HCT116 (cell line): Measurements from ENCODE around the gene RIPK4. TPM values are rescaled to one million over a fixed set of nuclear protein-coding genes. Genes with fewer than 3 reads are reported as not detected.

Source experiments
- ATAC-seq: fragments of 200-7000 bp; cut with Tn5 transposase; 2 replicates; pipeline ENCODE4 v1.9.1; 2020; ENCODE audit warnings: mild to moderate bottlenecking, moderate library complexity
- BruUV-seq: library from RNA; stranded (reverse); fragments of 400-500 nt; replicated peaks from 2 replicates; lab custom pipeline; 2021; lab: Mats Ljungman, UMichigan
- CTCF ChIA-PET: fragments of 300-600 bp; sonication (Branson Sonifier 250); formaldehyde crosslinking; loops from one replicate; lab custom pipeline; 2021; ENCODE audit warnings: antibody characterized with exemption; lab: Charles Lee
- POLR2A ChIA-PET: fragments of 300-600, 350-600 bp; sonication (Branson Sonifier 250); formaldehyde crosslinking; loops from one replicate; lab custom pipeline; 2021; ENCODE audit warnings: antibody characterized with exemption; lab: Charles Lee
- RAD21 ChIA-PET, 2 experiments: fragments of 300-600 bp; sonication (Branson Sonifier 250); formaldehyde crosslinking; loops; one replicate each; lab custom pipeline; 2023; ENCODE audit warnings: low total read pairs in 2 of 2; ENCODE audit not compliant: uncharacterized antibody in 2 of 2, unreplicated experiment in 2 of 2, low non-redundant PET in 1 of 2; lab: Charles Lee
- DNase-seq: peaks from one replicate; pipeline ENCODE4 v3.0.0-alpha.2; 2010; ENCODE audit warnings: low read depth, low spot score
- H2AFZ ChIP-seq: fragments of 200-600 bp; shearing (Covaris generic), sonication (generic); 2 replicates; pipeline ENCODE4 v1.6.1; 2017; ENCODE audit warnings: low read depth, mixed run types, mixed read lengths, antibody characterized with exemption, low read length; ENCODE audit not compliant: poor library complexity, severe bottlenecking
- H3K27ac ChIP-seq: 2 replicates; pipeline ENCODE4 v1.5.1; 2012; ENCODE audit warnings: low read depth, low read length
- H3K27me3 ChIP-seq: fragments of 200-600 bp; sonication (generic); 2 replicates; pipeline ENCODE4 v1.6.1; 2016; ENCODE audit warnings: mixed run types, low read length, mixed read lengths; ENCODE audit not compliant: insufficient read depth
- H3K36me3 ChIP-seq, 2 experiments: fragments of 200-500 bp in 1 of 2; fragments of 200-600 bp in 1 of 2; sonication (Bioruptor generic) in 1 of 2; sonication (generic) in 1 of 2; 2 replicates each; pipeline versions ENCODE4 v1.5.1 to v1.6.1; 2014 to 2016; ENCODE audit warnings: low read length in 2 of 2, inconsistent platforms in 1 of 2, mixed read lengths in 1 of 2, mixed run types in 1 of 2; ENCODE audit not compliant: insufficient read depth in 2 of 2, control insufficient read depth in 1 of 2
- H3K4me1 ChIP-seq, 2 experiments: fragments of 200-600 bp in 1 of 2; sonication (generic) in 1 of 2; 2 replicates each; pipeline versions ENCODE4 v1.5.1 to v1.6.1; 2012 to 2017; ENCODE audit warnings: low read length in 2 of 2, inconsistent platforms in 1 of 2, mild to moderate bottlenecking in 1 of 2, mixed read lengths in 1 of 2, mixed run types in 1 of 2, moderate library complexity in 1 of 2; ENCODE audit not compliant: insufficient read depth in 2 of 2, control insufficient read depth in 1 of 2
- H3K4me2 ChIP-seq: fragments of 200-600 bp; sonication (generic); 2 replicates; pipeline ENCODE4 v1.6.1; 2017; ENCODE audit warnings: mixed run types, low read length, mixed read lengths
- H3K4me3 ChIP-seq, 2 experiments: fragments of 200-600 bp in 1 of 2; sonication (generic) in 1 of 2; replicated peaks in 1 of 2; 2 replicates each; pipeline ENCODE4 v1.5.1; 2011 to 2016; ENCODE audit warnings: low read length in 2 of 2, control low read depth in 1 of 2, low read depth in 1 of 2, mild to moderate bottlenecking in 1 of 2, mixed read lengths in 1 of 2, mixed run types in 1 of 2
- H3K79me2 ChIP-seq: fragments of 200-600 bp; sonication (generic); 2 replicates; pipeline ENCODE4 v1.6.1; 2017; ENCODE audit warnings: mild to moderate bottlenecking, mixed run types, low read length, moderate library complexity, mixed read lengths; ENCODE audit not compliant: insufficient read depth
- H3K9ac ChIP-seq: fragments of 200-600 bp; sonication (generic); 2 replicates; pipeline ENCODE4 v1.6.1; 2016; ENCODE audit warnings: low read length, mixed read lengths
- H3K9me2 ChIP-seq: fragments of 200-600 bp; sonication (generic), shearing (Covaris generic); 2 replicates; pipeline ENCODE4 v1.6.1; 2017; ENCODE audit warnings: mixed run types, mild to moderate bottlenecking, moderate library complexity; ENCODE audit not compliant: insufficient read depth
- H3K9me3 ChIP-seq, 2 experiments: fragments of 200-500 bp in 1 of 2; fragments of 200-600 bp in 1 of 2; sonication (Bioruptor generic) in 1 of 2; sonication (generic) in 1 of 2; 2 replicates each; pipeline ENCODE4 v1.6.1; 2014 to 2017; ENCODE audit warnings: low read length in 2 of 2, mixed read lengths in 2 of 2, inconsistent platforms in 1 of 2, low read depth in 1 of 2, mild to moderate bottlenecking in 1 of 2, mixed run types in 1 of 2, moderate library complexity in 1 of 2; ENCODE audit not compliant: control insufficient read depth in 1 of 2, insufficient read depth in 1 of 2
- H4K20me1 ChIP-seq: fragments of 200-600 bp; sonication (generic), shearing (Covaris generic); 2 replicates; pipeline ENCODE4 v1.6.1; 2017; ENCODE audit warnings: mixed run types, mild to moderate bottlenecking, moderate library complexity; ENCODE audit not compliant: insufficient read depth
- CBX3 ChIP-seq: IDR thresholded peaks from 2 replicates; pipeline ENCODE4 v1.6.1; 2012; ENCODE audit warnings: low read depth
- CEBPB ChIP-seq: IDR thresholded peaks from 2 replicates; pipeline ENCODE4 v1.6.1; 2012; ENCODE audit warnings: low read depth
- EZH2 ChIP-seq: fragments of 200-600 bp; sonication (generic); IDR thresholded peaks from 2 replicates; pipeline ENCODE4 v1.6.1; 2017; ENCODE audit warnings: antibody characterized with exemption, mixed run types
- POLR2AphosphoS5 ChIP-seq: IDR thresholded peaks from 2 replicates; pipeline ENCODE4 v1.6.1; 2011; ENCODE audit warnings: mild to moderate bottlenecking, low read depth, low read length, moderate library complexity
- RAD21 ChIP-seq: IDR thresholded peaks from 2 replicates; pipeline ENCODE4 v1.6.1; 2012; ENCODE audit warnings: low read depth, mild to moderate bottlenecking
- intact Hi-C: fragments of 100-400 bp; cut with micrococcal nuclease; formaldehyde crosslinking; loops from 2 replicates; pipeline ENCODE4 v1.10.0; 2022
- total RNA-seq: library from RNA; stranded (reverse); gene quantifications from one replicate; pipeline ENCODE4 v1.2.1, GENCODE V29; 2021; ENCODE audit not compliant: unreplicated experiment
- TF ChIP-seq, protein P1 (sequence below): IDR thresholded peaks from 2 replicates; pipeline ENCODE4 v1.6.1; 2012; ENCODE audit warnings: low read depth
- TF ChIP-seq, protein P2 (sequence below), 3 experiments: fragments of 200-600 bp in 1 of 3; sonication (generic) in 1 of 3; IDR thresholded peaks in 2 of 3; conservative IDR thresholded peaks in 1 of 3; 2 replicates each; pipeline ENCODE4 v1.5.1; 2012 to 2017; ENCODE audit warnings: low read depth in 2 of 3, low read length in 2 of 3, antibody characterized with exemption in 1 of 3, borderline replicate concordance in 1 of 3, control low read depth in 1 of 3, mild to moderate bottlenecking in 1 of 3, mixed read lengths in 1 of 3, mixed run types in 1 of 3, moderate library complexity in 1 of 3; ENCODE audit not compliant: insufficient read depth in 1 of 3
- TF ChIP-seq, protein P3 (sequence below): IDR thresholded peaks from 2 replicates; pipeline ENCODE4 v1.6.1; 2011; ENCODE audit warnings: mild to moderate bottlenecking, low read length, moderate library complexity; ENCODE audit not compliant: insufficient replicate concordance; ENCODE audit errors: extremely low read depth
- TF ChIP-seq, protein P4 (sequence below): IDR thresholded peaks from 2 replicates; pipeline ENCODE4 v1.6.1; 2012

The RIPK4 gene
- total RNA-seq, 1 experiment from 2014 or later: 9.9 TPM

DNA sequence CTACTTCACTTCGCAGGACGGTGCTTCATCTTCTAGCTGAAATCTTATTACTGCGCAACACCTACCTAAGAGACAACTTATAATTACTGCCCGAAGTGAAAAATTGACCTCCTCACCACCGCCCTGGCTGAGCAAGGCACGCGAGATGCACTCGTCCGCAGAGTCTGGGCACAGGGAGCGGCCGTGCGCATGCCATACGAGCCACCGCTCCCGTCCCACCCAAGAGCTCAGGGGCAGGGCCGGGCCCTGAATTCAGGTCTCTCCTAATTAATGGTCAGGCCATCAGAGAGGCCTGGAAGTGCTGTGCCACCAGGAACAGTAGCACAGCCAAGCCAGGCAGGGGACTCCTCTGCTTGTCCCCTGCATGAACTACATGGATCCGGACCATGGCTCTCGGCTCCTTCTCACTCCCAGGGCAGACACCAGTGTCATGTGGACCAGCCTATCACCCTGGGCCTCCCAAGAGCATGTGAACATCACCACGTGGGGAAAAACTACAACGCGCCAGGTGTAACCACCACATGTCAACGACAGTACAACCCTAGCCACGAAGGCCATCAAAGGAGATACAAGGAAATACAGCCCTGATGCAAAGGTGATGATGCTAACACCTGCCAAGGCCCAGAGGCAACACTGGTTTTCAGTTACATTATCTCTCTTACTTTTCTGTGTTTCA is 11.5 kb downstream of the RIPK4 start:
- Histone ChIP-seq H4K20me1 (peaks cover 9% of the 10 kb centered on the region), H3K36me3 (peaks cover 0 to 8% of the 10 kb centered on the region in 2 experiments; a peak in 1 of 4 replicates), H3K9me2 (no peaks in the 10 kb centered on the region), H3K79me2 (peaks cover 80% of the 10 kb centered on the region), H3K9me3 (no peaks in the 10 kb centered on the region), H3K4me3 (no peak overlapping the region), H3K27ac (no peak overlapping the region), H3K4me2 (no peak overlapping the region), H3K27me3 (no peaks in the 10 kb centered on the region), H2AFZ (no peak overlapping the region), H3K9ac (no peak overlapping the region), H3K4me1 (peaks cover 48 to 55% of the 10 kb centered on the region in 2 experiments)
- POLR2A ChIA-PET: no interaction called here
- BruUV-seq: no TSS peak
- DNase-seq (no peak), ATAC-seq (no peak)
- no peak for TF ChIP-seq CEBPB
- TF ChIP-seq, protein P1, sequence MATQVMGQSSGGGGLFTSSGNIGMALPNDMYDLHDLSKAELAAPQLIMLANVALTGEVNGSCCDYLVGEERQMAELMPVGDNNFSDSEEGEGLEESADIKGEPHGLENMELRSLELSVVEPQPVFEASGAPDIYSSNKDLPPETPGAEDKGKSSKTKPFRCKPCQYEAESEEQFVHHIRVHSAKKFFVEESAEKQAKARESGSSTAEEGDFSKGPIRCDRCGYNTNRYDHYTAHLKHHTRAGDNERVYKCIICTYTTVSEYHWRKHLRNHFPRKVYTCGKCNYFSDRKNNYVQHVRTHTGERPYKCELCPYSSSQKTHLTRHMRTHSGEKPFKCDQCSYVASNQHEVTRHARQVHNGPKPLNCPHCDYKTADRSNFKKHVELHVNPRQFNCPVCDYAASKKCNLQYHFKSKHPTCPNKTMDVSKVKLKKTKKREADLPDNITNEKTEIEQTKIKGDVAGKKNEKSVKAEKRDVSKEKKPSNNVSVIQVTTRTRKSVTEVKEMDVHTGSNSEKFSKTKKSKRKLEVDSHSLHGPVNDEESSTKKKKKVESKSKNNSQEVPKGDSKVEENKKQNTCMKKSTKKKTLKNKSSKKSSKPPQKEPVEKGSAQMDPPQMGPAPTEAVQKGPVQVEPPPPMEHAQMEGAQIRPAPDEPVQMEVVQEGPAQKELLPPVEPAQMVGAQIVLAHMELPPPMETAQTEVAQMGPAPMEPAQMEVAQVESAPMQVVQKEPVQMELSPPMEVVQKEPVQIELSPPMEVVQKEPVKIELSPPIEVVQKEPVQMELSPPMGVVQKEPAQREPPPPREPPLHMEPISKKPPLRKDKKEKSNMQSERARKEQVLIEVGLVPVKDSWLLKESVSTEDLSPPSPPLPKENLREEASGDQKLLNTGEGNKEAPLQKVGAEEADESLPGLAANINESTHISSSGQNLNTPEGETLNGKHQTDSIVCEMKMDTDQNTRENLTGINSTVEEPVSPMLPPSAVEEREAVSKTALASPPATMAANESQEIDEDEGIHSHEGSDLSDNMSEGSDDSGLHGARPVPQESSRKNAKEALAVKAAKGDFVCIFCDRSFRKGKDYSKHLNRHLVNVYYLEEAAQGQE: no peak
- TF ChIP-seq, protein P2, sequence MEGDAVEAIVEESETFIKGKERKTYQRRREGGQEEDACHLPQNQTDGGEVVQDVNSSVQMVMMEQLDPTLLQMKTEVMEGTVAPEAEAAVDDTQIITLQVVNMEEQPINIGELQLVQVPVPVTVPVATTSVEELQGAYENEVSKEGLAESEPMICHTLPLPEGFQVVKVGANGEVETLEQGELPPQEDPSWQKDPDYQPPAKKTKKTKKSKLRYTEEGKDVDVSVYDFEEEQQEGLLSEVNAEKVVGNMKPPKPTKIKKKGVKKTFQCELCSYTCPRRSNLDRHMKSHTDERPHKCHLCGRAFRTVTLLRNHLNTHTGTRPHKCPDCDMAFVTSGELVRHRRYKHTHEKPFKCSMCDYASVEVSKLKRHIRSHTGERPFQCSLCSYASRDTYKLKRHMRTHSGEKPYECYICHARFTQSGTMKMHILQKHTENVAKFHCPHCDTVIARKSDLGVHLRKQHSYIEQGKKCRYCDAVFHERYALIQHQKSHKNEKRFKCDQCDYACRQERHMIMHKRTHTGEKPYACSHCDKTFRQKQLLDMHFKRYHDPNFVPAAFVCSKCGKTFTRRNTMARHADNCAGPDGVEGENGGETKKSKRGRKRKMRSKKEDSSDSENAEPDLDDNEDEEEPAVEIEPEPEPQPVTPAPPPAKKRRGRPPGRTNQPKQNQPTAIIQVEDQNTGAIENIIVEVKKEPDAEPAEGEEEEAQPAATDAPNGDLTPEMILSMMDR (IDR thresholded peaks at IDR 0.05 in 2 of 3, conservative IDR thresholded peaks at IDR 0.05 in 1 of 3; ENCODE audit: borderline replicate concordance in 1 of 3, insufficient read depth in 1 of 3, low read depth in 2 of 3, low read length in 2 of 3): no peak
- TF ChIP-seq EZH2: no peak
- TF ChIP-seq RAD21: no peak
- TF ChIP-seq, protein P3, sequence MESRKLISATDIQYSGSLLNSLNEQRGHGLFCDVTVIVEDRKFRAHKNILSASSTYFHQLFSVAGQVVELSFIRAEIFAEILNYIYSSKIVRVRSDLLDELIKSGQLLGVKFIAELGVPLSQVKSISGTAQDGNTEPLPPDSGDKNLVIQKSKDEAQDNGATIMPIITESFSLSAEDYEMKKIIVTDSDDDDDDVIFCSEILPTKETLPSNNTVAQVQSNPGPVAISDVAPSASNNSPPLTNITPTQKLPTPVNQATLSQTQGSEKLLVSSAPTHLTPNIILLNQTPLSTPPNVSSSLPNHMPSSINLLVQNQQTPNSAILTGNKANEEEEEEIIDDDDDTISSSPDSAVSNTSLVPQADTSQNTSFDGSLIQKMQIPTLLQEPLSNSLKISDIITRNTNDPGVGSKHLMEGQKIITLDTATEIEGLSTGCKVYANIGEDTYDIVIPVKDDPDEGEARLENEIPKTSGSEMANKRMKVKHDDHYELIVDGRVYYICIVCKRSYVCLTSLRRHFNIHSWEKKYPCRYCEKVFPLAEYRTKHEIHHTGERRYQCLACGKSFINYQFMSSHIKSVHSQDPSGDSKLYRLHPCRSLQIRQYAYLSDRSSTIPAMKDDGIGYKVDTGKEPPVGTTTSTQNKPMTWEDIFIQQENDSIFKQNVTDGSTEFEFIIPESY: no peak
- TF ChIP-seq POLR2AphosphoS5: no peak
- no peak for TF ChIP-seq CBX3
- TF ChIP-seq, protein P4, sequence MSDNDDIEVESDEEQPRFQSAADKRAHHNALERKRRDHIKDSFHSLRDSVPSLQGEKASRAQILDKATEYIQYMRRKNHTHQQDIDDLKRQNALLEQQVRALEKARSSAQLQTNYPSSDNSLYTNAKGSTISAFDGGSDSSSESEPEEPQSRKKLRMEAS: no peak
- RAD21 ChIA-PET: no interaction called here
- intact Hi-C loops: no loop called here
- CTCF ChIA-PET: interaction anchor here (0.8 kb wide), 1 partner anchor 143 kb away, joined by 3 read pairs; no protein-coding TSS in a partner anchor
